HG03066 (cell line): Measurements from ENCODE around the gene FOXQ1.
"Not testable (repeated sequence)": the region's sequence is repeated elsewhere in the genome, so short reads cannot be mapped to it uniquely, and the experiment has no call there.

Experiments
- ATAC-seq: cut with Tn5 transposase; IDR thresholded peaks from one replicate; pipeline ENCODE4 v1.9.1; 2021; ENCODE audit warnings: low read depth; ENCODE audit not compliant: unreplicated experiment

The FOXQ1 gene

DNA sequence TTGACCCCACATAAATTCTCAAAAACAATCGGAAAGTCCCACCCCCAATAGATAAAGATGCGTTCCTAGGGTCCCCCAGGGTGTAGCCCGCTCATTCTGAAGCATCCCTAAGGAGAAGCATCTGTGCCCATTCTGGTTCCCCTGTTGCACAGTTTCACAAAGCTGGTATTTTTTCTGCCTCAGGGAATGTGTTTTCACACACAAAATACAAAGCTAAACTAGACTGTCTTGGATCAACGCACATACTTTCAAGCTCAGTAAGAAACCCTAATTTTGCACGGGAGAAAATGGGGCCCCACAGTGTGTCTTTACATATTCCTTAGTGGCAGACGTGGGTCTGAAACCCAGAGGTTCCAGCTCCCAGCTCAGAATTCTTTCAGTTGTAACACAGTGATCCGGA, 6.1 kb downstream of the FOXQ1 start:
- ATAC-seq, result no peak

DNA sequence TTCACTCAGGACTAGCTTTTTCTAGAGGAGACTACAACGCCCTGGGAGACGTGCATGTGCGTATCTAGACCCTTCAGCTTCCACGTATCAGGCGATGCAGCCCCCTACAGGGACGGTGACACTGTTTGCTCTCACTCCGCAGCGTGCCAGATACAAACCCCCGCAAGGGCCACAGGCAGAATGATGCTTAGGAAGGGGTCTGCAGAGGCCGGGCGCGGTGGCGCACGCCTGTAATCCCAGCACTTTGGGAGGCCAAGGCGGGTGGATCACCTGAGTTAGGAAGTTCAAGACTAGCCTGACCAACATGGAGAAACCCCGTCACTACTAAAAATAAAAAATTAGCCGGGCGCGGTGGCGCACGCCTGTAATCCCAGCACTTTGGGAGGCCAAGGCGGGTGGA, 6.7 kb downstream of the FOXQ1 start:
- ATAC-seq, result not testable (repeated sequence)

DNA sequence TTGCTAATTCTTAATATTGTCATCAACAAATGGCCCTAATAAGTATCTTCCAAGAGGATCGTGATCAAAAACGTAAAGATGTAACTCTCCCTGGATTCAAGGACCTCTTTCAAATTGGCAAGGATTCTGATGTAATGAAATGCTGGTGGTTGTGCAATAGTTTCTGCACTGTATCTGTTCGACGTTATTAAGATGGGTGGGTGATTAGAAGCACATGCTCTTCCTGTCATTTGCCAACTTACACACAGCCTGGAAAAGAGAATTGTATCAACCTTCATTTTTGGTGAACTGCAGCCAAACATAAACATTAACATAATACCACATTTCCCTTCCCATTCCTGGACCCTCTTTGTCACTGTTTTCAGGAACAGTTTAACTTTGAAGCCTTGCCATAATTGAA, 9.8 kb downstream of the FOXQ1 start:
- no peak for ATAC-seq

DNA sequence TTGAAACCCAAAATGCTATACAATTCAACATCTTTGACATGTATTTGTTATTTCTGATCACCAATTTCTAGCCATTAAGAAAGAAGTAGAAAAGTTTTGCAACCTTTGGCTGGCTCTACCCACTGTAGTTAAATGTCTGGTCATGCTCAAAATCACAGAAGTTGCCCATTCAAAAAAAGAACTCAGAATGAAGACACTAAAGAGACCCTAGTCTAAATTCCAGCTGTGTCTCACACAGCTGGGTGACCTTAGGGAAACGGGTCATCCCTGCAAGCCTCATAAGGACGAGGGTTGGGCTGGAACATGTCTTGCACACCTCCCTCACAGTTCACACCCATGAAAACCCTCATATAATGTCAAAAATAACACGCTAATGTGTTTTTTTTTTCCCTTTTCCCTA, 10.3 kb downstream of the FOXQ1 start:
- no peak for ATAC-seq

DNA sequence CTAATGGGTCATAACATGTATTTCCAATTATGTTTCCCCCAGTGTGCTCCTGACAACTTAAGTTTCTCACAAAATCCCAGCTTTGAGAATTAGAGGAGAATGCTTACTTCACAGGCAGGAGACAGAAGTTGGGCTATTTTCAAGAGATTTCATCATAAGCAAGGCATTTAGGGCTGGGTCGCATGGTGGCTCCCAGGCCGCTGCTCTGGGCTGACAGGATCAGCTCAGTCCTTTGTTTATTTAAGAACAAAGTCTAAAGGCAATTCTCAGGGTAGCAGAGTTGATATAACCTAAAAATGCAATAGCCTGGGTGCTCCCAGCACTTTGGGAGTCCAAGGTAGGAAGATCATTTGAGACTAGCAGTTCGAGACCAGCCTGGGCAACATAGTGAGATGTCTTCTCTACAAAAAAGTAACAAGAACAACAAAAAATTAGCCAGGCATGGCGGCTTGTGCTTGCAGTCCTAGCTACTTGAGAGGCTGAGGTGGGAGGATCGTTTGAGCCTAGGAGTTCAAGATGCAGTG, 10.9 kb downstream of the FOXQ1 start:
- ATAC-seq, result no peak

DNA sequence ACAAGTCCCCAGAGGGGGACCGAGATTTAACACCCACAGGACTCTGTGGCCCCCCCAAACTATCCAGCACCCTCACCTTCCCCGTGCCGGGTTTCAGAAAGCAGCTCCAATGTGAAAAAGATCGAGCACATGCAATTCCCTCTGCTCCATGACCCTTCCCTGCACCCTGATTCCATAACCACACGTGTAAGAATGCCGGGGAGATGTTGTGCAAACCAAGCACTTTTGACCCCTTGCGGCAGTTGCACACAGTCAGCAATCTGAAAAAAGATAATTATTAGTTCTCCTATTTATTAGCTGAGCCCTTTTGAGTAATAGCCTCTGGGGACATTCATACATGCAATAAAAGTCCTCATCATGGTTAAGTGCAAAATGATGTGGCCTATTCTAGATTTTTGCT, 13.0 kb downstream of the FOXQ1 start:
- ATAC-seq, result no peak

DNA sequence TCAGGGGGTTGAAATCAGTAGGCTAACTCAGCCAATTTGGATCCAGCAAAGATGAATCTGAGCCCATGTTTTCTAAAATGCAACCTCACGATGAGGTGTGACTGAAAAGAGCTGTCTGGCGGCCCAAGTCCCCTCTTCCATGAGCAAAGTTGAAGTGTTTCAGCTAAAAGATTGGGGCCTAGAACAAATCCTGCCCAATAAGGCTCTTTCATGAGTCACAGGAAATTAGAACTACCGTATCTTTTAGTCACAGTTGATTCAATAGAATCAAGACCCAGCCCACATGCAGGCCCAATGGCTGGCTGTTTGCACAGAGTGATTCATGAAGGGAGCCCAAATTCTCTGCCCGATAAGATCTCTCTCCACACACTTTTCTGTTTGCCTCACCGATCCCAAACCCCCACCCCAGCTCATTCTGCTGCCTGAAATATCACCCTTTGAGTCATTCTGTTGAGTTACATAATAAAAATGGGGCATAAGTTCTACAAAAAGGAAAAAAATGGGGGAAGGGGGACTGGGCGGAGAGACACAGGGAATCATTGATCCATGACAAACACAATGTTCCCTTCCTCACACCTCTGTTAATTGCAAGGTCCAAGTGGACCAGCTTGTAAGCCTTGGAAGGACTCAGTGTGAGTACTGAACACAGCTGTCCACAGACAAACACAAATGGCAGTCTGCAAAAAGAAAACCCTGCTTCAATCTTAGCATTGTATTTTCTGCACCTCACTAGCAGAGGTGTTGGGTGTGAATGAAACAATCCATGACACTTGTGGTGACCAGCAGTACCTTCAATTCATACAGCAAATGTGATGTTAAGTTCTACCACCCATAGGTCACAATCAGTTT, 13.8 kb downstream of the FOXQ1 start:
- ATAC-seq, result no peak

DNA sequence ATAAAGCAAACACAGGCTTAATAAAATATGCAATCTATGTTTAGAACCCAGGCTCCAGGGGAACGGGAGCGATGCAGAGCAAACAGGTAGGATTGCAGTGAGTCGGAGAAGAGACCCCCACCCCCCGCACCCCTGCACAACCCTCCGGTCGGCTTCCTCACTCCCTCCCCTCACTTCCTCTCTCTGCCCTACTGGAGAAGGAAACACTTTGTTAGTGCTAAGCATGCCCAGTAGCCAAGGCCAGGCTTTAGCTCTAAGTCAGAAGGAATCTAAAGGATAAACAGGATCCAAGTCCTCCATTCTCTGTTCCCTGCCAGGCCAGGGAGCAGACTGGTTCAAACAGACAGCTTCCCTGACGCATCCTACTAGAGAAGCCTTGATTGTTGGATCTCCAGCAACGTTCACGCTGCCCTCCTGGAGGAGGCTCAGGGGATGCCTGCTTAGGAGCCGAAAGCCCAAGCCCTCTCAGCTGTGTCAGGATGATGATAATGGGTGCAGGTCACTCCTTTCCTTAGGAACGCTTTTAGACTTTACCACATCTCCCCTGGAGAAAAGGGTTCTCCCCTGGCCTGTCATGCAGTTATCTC, 14.7 kb downstream of the FOXQ1 start:
- ATAC-seq, result no peak

DNA sequence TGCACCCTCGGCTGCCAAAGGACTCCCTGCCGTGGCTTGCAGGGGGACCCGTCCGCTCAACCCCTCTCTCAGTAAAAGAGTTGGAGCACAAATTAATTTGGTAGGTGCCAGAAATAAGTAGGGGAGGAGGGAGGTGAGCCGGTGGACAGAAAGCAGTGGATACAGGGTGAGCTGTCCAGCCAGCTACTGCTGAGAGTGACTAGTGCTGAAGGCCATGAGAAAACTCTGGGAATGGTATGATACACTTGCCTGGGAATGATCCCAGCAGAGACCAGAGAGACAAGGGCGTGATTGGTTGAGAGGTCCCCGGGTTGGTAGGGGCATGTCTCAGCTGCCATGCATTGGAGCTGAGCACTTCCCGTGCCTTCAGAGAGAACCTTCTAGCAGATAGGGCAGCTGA, 15.7 kb downstream of the FOXQ1 start:
- no peak for ATAC-seq

DNA sequence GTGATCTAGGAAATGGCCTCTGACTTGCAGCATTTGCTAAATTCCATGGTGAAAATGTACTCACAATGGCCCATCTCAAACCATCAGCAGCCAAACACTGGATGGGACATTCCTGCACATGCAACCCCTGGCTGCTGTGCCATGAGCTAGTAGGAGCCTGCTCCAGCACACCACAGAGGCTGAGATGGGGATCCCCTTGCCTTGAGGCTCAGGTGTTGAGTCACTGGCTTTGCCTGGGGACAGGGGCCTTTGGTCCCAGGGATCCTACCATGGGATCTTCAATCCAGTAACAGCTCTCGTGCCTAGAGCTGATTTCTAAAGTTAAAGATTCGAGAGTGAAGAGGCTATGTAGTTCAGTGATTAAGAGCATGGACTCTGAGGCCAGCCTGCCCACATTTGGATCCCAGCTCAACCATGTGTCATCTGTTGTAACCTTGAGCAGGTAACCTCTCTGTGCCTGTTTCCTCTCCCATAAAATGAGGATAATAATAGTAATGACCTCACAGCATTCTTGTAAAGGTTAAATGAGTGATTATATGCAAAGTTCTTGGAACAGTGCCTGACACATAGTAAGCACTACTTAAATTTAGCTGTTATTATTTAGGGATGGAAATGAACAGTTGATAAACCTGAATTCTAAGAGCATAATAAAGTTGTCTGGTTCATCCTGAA, 16.4 kb downstream of the FOXQ1 start:
- no peak for ATAC-seq

DNA sequence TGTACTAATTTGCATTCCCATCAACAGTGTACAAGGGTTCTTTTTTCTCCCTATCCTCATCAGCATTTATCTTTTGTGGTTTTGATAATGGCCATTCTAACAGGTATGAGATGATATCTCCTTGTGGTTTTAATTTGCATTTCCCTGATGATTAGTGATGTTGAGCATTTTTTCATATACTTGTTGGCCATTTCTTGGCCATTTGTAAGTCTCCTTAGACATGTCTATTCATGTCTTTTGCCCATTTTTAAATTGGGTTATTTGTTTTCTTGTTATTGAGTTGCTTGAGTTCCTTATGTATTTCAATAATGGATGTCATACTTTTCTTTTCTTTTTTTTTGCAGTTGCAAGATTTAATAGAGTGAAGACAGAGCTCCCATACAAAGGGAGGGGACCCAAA, 17.8 kb downstream of the FOXQ1 start:
- ATAC-seq, result no peak

DNA sequence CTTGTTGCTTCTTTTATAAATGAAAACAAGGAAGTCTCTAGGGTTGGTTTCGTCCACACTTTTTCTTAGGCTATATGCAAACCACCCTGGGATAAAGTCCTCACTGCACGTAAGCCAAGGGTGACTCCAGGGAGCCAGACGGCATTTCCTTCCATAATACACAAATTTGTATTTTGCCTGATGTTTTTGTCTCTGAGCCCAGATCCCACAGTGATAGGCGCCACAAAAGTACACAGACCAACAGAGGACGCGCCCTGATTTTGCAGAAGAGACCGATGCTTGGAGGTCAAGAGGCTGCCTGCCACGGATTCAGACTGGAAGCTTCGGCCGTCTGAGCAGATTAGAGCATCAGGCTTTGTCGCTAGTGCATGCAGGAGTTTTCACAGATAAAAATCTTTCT, 22.8 kb downstream of the FOXQ1 start:
- ATAC-seq, result no peak

DNA sequence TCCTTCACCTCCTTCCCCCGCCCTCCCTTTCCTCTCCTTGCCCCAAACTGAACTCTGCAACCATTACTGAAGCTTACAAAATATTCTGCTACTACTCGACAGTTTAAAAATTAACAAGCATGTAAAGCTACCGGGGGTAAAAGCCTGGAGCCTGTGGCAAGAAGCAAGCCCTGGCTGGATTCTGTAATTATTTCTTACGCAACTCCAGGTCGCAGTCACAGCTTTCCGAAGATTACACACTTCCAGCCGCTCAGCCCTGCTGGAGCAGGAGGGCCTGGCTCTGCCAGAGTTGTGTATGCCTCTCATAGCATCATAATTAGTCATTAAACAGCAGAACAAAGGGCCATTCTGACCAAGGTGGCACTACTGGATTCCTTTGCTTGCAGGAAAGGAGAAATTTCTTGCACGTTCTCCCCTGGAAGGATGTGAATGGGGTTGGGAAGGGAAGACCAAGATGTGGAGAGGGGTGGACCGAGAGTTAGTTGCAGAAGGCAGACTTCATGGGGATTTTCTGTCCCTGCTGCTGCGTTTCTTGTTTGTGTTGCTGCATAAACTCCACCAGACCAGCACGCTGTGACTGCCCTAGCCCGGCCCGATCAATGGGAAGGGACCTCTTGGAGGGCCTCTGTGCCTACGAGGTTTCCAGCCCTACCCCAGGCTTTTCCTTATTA, 23.6 kb downstream of the FOXQ1 start:
- ATAC-seq, result no peak

DNA sequence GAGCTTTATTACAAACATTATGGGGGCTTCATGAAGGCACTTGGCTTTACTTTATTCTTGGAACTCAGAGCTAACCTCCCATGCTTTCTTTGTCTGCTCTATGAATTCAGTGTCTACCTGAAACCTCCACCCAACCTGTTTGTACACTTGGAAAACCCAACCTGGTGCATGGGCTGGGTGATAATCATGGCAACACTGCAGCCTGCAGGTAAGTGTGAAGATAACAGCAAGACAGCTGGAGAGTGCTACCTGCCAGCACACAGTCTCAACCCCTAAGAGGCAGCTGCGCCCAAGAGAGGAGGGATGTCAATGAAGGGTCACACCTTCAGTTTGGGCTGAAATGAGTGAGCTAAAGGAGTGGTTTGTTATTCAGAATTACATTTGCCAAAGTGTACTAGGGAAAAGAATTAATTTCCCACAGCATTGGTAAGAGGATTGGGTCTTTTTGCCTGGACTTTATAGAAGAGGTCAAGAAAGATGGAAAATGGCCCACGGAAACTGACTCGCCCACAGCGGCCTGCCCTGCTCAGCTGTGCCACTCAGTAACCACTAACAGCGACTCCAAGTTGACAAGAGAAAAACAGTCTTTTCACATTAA, 24.4 kb downstream of the FOXQ1 start:
- ATAC-seq, result no peak

DNA sequence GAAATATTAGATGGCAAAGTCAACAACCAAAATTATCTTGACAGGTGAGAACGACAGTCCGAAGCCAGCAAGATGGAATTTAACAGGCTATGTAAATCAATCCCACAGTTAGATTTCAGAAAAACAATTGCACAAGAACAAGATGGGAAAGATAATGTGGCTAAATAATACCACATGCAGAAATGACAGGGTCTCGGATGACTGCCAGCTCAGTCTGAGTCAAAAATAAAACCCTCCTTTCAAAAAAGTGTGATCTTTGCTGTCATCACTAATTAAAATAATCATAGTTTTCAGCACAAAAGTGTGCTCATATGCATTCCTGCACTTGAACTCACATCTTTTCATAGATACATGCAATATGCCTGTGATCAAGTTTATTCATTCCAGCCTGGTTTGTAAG, 25.9 kb downstream of the FOXQ1 start:
- no peak for ATAC-seq

DNA sequence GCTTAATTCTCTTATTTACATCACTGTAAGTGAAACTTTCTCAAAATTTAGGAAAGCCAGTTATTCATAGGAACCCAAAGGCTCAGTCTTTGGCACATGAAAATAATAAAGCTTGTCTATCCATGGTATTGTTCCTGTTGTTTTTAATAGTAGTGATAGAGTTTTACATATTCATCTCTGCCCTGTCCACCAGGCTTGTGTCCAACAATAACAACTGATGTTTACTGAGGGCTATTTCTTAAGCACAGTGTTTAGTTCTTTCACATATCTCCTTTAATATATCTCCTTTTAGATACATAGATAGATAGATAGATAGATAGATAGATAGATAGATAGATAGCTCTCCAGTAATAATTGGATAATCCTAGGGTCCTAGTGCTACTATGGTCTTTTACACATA, 34.2 kb downstream of the FOXQ1 start:
- ATAC-seq, result no peak

DNA sequence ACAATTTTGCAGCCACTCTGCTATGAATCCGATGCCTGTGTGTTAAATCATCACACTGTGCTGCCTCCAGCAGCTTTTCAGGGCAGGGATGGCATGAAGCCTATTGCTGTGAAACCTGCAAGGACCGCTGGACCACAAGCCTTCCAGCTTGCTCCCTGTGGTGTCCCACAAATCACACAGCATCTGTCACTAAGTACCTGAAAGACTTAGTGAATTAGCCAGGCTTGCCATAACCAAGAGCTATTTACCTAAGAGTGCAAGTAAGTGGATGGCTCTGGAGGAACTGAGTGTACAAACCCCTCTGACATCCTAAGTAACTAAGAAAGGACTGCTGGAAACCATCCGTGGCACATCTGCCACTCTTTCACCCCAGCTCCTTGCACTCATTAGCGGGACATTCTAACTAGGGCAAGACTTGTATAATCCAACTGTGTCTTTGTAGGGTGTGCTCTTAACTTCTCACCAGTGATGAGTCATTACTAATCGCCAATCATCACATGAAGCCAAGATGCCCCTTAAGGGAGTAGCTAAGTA, 34.7 kb downstream of the FOXQ1 start:
- no peak for ATAC-seq

DNA sequence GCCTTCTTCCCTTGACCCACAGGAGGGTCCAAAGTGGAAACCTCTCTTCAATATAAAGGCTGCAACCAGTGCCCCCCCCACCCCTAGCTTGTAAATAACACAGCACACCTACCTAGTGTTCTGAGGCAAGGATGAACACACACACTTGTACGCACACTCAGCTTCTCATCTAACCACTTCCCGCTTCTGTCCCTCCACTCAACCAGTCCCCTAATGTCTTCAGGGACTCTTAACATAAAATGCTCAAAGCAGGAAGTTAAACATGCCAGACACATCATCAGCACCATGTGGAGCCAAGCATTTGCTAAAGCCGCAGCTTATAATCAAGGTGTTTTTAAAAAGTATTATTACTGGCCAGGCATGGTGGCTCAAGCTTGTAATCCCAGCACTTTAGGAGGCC, 35.3 kb downstream of the FOXQ1 start:
- ATAC-seq, result no peak

DNA sequence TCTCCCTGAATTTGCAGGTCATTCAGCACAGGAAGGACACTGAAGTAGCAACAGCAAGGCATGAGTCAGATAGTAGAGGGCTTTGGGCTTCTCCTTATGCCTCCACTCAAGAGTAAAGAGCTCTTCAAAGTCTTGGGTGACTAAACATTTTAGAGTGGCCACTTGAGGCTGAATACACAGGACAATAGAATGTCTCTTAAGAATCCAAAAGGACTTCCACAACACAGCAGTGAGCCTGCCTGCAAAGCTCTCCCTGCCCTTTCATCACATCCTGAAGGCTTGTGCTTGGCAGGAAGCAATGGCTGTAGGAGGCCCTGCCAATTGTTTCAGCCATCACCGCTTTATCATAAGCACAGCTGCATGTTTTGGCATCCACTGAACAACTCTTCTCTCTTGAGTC, 36.8 kb downstream of the FOXQ1 start:
- ATAC-seq, result no peak

DNA sequence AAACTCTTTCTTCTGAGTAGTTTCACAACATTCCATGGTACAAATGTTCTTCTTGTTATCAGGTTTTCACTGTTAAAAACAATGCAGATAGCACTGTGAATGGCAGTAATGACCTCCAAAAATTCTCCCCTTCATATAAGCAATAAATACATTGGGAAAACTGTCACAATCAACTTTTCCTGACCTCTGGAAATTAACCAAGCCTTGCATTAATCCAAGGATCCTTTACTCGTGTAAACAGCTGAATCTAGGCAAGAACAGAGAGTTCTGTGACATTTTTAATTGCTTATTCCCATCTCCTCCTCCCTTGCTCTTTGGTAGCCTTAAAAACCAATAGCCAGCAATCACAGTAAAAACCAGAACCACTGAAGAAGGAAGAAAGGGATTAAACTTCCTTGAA, 37.8 kb downstream of the FOXQ1 start:
- ATAC-seq, result no peak
